22Rv1 (cell line): Measurements from ENCODE around the gene CA10.

Experiments used
- ZFX ChIP-seq: fragments of 450-650 bp; IDR thresholded peaks from 2 replicates; pipeline ENCODE4 v1.6.1; 2017; ENCODE audit warnings: antibody characterized with exemption, borderline replicate concordance
- TF ChIP-seq, protein P1 (sequence below): fragments of 450-650 bp; IDR thresholded peaks from 2 replicates; pipeline ENCODE4 v1.5.1; 2017; ENCODE audit warnings: mild to moderate bottlenecking

DNA sequence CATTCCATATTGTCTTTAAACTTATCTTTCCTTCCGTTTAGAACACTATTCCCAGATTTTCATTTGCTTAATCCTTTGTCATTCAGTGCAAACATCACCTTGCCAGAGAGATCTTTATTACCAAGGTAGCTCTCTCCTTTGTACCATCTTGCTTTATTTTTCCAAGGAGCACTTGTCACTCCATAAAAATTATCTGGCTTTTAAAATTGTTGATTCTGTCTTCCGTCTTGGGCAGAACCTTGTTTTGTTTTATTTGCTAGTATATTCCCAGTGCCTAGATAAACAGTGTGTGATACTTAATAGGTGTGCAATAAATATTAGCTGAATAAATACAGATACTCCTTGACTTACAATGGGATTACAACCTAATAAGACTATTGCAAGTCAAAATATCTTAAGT is 570.5 kb downstream of the CA10 start:
- no peak for TF ChIP-seq ZFX
- TF ChIP-seq, protein P1, sequence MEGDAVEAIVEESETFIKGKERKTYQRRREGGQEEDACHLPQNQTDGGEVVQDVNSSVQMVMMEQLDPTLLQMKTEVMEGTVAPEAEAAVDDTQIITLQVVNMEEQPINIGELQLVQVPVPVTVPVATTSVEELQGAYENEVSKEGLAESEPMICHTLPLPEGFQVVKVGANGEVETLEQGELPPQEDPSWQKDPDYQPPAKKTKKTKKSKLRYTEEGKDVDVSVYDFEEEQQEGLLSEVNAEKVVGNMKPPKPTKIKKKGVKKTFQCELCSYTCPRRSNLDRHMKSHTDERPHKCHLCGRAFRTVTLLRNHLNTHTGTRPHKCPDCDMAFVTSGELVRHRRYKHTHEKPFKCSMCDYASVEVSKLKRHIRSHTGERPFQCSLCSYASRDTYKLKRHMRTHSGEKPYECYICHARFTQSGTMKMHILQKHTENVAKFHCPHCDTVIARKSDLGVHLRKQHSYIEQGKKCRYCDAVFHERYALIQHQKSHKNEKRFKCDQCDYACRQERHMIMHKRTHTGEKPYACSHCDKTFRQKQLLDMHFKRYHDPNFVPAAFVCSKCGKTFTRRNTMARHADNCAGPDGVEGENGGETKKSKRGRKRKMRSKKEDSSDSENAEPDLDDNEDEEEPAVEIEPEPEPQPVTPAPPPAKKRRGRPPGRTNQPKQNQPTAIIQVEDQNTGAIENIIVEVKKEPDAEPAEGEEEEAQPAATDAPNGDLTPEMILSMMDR = no peak
